Measurements from ENCODE around the gene ETS1. TPM values are rescaled to one million over a fixed set of nuclear protein-coding genes. Genes with fewer than 3 reads are reported as not detected.

Gene ETS1
- total RNA-seq, 1 donor from 2014 or later: 88.0 TPM

DNA sequence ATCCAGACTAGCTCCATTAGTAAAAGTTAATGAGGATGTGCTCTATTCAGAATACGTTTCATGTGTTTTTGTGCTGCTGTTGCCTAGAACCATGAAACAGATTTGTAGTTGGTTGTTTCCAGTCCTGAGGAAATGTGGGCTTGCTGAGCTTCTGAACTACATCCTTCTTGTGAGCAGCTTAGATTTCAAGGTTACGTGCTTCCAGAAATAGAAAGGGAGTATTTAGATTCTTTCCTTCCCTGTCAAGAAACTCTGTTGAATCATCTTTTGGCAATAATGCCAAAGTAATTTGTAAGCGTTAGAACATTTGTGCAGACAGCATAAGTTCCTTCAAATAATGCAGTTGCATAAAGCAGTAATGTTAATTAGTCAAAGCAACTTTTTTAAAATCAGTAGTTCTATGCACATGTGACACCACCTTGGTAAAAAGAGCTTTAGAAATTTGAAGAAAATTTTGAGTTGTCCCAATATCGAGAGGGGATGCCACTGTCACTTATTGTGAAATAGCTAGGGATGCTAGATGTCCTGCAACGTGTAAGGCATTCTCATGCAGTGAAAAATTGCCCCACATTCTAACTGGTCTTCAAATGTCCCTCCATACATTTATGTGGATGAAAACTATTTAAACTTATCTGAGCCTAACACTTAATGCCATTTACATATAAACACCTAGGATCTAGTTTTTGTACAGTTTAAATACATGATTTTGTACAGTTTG lies 169.6 kb downstream of the ETS1 start:
- Histone ChIP-seq H3K27me3 (no peaks in the 10 kb centered on the region), H3K36me3 (no peaks in the 10 kb centered on the region), H3K4me1 (no peaks in the 10 kb centered on the region), H3K9me3 (no peaks in the 10 kb centered on the region), H3K27ac (no peak overlapping the region), H3K4me3 (no peak overlapping the region)
- TF ChIP-seq, protein P1, sequence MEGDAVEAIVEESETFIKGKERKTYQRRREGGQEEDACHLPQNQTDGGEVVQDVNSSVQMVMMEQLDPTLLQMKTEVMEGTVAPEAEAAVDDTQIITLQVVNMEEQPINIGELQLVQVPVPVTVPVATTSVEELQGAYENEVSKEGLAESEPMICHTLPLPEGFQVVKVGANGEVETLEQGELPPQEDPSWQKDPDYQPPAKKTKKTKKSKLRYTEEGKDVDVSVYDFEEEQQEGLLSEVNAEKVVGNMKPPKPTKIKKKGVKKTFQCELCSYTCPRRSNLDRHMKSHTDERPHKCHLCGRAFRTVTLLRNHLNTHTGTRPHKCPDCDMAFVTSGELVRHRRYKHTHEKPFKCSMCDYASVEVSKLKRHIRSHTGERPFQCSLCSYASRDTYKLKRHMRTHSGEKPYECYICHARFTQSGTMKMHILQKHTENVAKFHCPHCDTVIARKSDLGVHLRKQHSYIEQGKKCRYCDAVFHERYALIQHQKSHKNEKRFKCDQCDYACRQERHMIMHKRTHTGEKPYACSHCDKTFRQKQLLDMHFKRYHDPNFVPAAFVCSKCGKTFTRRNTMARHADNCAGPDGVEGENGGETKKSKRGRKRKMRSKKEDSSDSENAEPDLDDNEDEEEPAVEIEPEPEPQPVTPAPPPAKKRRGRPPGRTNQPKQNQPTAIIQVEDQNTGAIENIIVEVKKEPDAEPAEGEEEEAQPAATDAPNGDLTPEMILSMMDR (IDR thresholded peaks at IDR 0.05): no peak
- intact Hi-C loops (cut with DNase I): no loop called here
- DNase-seq (ENCODE audit: low spot score in 2 of 2): no peak

DNA sequence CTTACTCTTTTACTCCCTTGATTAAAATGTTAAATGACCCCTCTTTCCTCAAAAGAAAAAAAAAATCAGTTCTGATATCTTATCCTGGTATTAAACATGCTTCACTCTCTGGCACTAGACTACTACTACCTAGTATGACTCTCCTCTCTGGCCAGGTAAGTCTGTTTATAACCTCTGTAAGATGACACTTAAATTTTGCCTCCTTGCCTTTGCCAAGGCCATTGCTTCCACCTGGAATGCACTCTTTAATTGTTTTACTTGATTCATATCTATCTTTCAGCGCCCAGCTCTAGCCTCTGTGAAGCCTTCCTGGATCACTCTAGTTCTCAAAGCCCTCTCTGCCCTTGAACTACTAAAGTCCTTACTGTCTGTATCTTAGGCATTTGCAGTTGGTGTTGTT lies 170.4 kb downstream of the ETS1 start:
- H3K4me3 ChIP-seq: no peak overlapping the region
- H3K27ac ChIP-seq: no peak overlapping the region
- no peaks in the 10 kb centered on the region for H3K4me1 ChIP-seq
- no peaks in the 10 kb centered on the region for H3K9me3 ChIP-seq
- no peaks in the 10 kb centered on the region for H3K36me3 ChIP-seq
- H3K27me3 ChIP-seq: no peaks in the 10 kb centered on the region
- TF ChIP-seq, protein P1 (IDR thresholded peaks at IDR 0.05): no peak
- DNase-seq (ENCODE audit: low spot score in 2 of 2): no peak
- intact Hi-C loops (cut with DNase I): no loop called here

DNA sequence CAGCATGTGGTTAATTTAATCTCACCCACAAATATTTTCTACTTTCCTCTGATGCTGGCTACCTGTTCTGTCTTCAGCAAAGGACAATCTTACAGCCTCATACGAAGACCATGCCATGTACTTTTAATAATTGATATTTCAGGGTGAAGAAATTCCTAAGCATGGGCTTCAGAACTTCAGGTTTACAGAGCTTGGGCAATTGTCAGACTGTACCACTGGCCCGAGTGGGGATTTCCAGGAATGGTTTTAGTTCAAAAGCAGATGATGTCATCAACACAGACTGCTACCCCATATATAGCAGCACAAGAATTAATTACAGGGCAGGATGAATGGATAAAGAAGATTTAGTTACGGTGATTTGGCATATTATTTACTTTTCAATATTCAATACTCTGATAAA lies 171.8 kb downstream of the ETS1 start:
- DNase-seq (ENCODE audit: low spot score in 2 of 2): no peak
- no peaks in the 10 kb centered on the region for H3K4me1 ChIP-seq
- no peak overlapping the region for H3K4me3 ChIP-seq
- no peaks in the 10 kb centered on the region for H3K27me3 ChIP-seq
- TF ChIP-seq, protein P1 (IDR thresholded peaks at IDR 0.05): no peak
- no peaks in the 10 kb centered on the region for H3K36me3 ChIP-seq
- intact Hi-C loops (cut with DNase I): no loop called here
- H3K9me3 ChIP-seq: no peaks in the 10 kb centered on the region
- no peak overlapping the region for H3K27ac ChIP-seq

DNA sequence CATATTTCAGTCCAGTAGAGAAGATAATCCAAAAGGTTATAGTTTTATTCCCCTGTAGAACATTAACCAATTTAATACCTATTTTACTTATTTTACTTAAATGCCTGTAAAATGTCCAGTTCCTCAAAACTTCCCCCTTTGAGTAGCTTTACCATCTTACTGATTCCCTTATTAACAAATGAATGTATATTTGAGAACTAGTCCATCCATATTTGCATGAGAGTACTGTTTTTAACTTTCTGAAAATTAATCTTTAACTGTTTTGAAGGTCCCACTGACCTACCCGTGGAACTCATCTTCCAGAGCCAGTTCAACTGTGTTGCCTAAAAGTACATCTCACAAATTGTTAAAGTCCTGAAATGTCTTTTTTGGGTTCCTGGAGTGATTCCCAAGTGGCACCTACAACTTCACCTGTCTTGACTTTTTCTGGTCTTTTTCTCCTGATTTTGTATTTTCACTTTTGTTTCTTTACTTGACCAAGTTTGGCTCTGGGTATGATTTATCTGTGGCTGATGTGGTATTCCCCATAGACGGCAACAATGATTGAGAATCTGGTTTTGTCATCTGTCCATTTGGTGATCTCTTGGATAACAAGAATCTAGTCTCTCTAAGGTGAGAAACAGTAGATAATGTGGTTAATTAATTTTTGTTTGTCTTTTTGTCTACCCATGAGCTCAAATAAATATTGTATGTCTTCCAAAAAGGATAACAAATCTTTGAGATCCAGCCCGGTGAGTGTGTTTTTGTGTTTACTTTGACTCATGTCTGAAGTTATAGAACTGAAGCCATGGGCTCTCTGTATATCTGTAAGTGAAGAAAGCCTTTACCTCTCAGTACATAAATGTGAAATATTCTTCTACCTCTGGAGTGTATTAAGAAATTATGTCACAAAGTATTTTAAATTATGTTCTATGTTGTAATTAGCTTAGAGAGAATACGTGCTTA lies 174.2 kb downstream of the ETS1 start:
- no peaks in the 10 kb centered on the region for H3K9me3 ChIP-seq
- DNase-seq (ENCODE audit: low spot score in 2 of 2): no peak
- H3K27ac ChIP-seq: no peak overlapping the region
- H3K4me1 ChIP-seq: no peaks in the 10 kb centered on the region
- no peaks in the 10 kb centered on the region for H3K36me3 ChIP-seq
- no peak overlapping the region for H3K4me3 ChIP-seq
- TF ChIP-seq, protein P1 (IDR thresholded peaks at IDR 0.05): no peak
- intact Hi-C loops (cut with DNase I): no loop called here
- H3K27me3 ChIP-seq: no peaks in the 10 kb centered on the region

DNA sequence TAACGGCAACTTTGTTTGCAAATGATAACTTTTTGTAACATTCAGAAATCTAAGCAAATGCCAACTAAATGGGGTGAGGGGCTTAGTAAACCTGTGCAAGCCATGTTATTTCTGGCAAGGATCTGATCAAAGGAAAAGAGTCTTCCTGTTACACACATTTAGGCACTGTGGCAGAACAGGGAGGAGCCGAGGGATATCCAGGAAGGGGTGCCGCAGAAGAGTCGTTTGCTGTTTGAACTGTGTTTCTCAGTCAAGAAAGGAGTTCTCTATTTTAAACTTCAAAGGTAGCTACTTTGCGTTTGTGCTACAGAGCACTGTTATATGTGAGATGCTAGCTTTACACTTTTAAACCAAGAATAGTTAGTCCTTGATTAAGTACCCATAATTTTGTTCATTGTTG lies 175.5 kb downstream of the ETS1 start:
- intact Hi-C loops (cut with DNase I): no loop called here
- Histone ChIP-seq H3K36me3 (no peaks in the 10 kb centered on the region), H3K27me3 (no peaks in the 10 kb centered on the region), H3K27ac (no peak overlapping the region), H3K9me3 (no peaks in the 10 kb centered on the region), H3K4me1 (peaks cover 0 to 3% of the 10 kb centered on the region in 2 donors), H3K4me3 (no peak overlapping the region)
- DNase-seq (ENCODE audit: low spot score in 2 of 2): no peak
- TF ChIP-seq, protein P1 (IDR thresholded peaks at IDR 0.05): no peak
